Measurements from ENCODE around the gene ZNF705A.
"Not testable (repeated sequence)": the region's sequence is repeated elsewhere in the genome, so short reads cannot be mapped to it uniquely, and the experiment has no call there.

The ZNF705A gene

DNA sequence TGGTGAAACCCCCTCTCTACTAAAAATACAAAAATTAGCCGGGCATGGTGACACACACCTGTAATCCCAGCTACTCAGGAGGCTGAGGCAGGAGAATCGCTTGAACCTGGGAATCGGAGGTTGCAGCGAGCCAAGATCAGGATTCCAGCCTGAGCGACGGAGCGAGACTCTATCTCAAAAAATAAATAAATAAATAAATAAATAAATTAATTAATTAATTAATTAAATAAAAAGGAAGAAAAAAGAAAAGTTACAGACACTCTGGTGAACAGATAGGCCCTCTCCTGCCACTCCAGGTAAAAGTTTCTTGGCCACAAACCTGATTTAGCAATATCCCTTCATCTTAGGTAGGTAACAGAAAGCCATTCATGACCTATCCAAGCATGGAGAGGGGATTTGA is 26.1 kb downstream of the ZNF705A start:
- DNase-seq; in situ Hi-C loops (cut with MboI; ENCODE audit: low pct_unique_long_range_greater_than_20kb, low sequenced_read_pairs): not testable (repeated sequence)

DNA sequence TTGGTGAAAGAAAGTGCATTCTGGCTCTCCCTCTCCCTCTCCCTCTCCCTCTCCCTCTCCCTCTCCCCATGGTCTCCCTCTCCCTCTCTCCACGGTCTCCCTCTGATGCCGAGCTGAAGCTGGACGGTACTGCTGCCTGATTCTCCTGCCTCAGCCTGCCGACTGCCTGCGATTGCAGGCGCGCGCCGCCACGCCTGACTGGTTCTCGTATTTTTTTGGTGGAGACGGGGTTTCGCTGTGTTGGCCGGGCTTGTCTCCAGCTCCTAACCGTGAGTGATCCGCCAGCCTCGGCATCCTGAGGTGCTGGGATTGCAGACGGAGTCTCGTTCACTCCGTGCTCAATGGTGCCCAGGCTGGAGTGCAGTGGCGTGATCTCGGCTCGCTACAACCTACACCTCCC is 26.5 kb downstream of the ZNF705A start:
- DNase-seq; in situ Hi-C loops (cut with MboI; ENCODE audit: low pct_unique_long_range_greater_than_20kb, low sequenced_read_pairs): not testable (repeated sequence)

DNA sequence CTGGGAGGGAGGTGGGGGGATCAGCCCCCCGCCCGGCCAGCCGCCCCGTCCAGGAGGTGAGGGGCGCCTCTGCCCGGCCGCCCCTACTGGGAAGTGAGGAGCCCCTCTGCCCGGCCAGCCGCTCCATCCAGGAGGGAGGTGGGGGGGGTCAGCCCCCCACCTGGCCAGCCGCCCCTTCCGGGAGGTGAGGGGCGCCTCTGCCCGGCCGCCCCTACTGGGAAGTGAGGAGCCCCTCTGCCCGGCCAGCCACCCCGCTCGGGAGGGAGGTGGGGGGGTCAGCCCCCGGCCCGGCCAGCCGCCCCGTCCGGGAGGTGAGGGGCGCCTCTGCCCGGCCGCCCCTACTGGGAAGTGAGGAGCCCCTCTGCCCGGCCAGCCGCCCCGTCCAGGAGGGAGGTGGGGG is 27.4 kb downstream of the ZNF705A start:
- in situ Hi-C loops (cut with MboI; ENCODE audit: low pct_unique_long_range_greater_than_20kb, low sequenced_read_pairs); DNase-seq: not testable (repeated sequence)

DNA sequence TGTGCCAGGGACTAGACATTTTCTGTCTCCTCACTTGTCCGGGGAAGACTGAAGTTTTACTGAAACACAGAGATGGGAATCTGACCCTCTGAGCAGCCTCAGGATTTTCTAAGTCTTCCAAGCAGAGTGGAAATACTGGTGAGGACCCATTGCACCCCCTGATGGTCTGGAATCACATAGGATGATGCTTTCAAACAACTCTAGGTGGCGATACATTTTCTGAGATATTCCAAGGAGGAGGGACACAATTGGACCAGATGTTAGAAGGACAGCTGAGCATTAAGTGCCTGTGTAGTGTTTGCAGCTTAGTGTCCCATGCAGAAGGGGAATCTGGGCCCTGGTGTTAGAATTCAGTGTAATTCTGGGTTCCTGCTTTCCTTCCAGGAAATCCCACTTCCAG is 31.3 kb downstream of the ZNF705A start:
- DNase-seq; in situ Hi-C loops (cut with MboI; ENCODE audit: low pct_unique_long_range_greater_than_20kb, low sequenced_read_pairs): not testable (repeated sequence)

DNA sequence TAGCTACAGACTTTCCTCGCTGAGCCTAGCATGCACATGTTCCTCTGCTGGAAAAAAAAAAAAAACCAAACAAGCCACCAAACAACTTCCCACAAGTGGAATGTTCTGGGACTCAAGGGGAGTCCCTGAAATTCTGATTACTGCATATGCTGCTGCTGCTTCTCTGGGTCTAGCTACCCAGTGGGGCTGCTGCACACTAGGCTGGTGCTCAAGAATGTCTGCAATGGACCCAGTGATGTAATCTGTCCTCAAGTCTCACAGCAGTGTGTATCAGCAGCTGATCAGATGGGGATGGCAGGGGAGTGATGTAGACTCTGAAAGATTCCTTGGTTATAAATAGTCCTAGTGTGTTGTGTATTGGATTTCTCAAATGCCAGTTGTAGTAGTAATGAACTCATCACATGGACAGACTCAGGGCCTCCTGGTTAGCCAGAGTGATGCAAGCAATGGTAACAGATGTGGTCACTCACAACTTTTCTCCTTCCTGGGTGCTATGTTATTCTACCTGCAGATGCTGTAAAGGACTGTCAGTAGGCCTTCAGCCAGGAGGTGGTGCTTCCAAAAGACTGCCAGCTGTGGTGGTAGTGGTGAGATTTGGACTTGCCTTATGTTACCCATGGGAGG is 41.0 kb downstream of the ZNF705A start:
- DNase-seq; in situ Hi-C loops (cut with MboI; ENCODE audit: low pct_unique_long_range_greater_than_20kb, low sequenced_read_pairs): not testable (repeated sequence)

DNA sequence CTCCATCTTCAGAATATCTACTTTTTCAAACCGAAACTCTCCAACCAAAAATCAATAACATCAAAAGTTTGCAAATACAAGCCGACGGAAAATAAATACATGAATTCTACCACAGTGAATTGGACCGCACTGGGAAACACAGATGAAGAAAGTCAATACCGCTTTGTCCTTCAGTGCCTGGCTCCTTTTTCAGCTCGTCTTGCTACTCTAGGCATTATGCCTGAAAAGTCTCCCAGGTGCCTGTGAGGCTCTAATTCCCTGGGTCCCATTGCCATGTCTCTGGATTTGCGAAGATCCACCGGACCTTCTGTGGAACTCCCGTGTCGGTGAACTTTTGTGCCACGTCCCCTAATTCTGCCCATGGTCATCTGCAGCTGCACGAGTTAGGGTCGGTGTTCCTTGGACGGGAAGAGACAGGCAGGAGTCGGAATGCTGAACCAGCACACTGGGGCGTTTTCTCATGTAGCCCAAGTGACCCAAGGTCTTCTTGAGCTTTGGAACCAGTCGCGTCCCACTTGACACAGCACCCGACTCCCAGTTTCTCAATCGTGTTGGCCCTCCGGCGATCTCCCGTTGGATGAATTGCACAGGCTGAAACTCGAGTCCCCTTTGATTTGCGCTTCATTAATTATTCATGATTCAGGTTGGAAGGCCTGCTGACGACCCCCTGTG is 62.0 kb downstream of the ZNF705A start:
- not testable (repeated sequence) for DNase-seq

DNA sequence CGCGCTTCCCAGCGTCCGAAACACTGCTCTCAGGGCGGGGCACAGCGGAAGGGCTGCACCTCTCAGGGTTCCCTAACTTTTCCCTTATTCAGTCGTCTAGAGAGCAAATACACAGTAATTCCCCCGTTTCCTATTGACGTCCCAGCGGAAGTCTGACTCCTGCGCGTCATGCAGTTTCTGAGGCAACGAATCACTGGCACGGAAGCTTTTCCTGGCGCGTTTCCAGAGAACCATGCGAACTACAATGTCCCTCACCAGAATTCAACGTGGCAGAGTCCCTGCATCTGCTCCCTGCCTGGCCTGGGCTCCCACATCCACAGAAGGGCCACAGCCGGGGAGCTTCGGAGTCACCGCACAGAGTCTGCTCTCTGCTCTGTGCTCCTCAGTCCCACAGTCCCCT is 64.6 kb downstream of the ZNF705A start:
- in situ Hi-C loops (cut with MboI; ENCODE audit: low pct_unique_long_range_greater_than_20kb, low sequenced_read_pairs); DNase-seq: not testable (repeated sequence)

More for the DNA sequence above, 62.0 kb downstream of the ZNF705A start:
- in situ Hi-C loops (cut with MboI; ENCODE audit: low pct_unique_long_range_greater_than_20kb, low sequenced_read_pairs), result not testable (repeated sequence)

DNA sequence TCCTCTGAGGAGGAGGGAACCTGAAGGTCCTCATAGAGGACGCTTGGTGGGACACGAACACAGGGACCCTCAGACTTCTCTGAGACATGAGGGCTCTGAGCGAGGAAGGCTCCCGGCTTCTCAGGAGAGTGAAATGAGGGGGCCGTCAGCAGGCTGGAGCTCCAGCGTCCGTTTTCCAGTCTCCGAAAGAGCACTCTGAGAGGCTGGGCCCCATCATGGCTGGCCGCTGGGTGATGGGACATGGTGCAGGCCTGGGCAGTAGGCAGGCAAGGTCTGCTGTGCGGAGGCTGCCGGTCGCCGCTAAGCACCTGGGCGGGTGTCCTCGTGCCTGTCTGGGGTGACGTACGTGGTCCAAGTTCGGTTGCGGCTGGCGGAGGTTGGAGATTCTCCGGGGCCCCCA is 65.0 kb downstream of the ZNF705A start:
- in situ Hi-C loops (cut with MboI; ENCODE audit: low pct_unique_long_range_greater_than_20kb, low sequenced_read_pairs), result not testable (repeated sequence)

DNA sequence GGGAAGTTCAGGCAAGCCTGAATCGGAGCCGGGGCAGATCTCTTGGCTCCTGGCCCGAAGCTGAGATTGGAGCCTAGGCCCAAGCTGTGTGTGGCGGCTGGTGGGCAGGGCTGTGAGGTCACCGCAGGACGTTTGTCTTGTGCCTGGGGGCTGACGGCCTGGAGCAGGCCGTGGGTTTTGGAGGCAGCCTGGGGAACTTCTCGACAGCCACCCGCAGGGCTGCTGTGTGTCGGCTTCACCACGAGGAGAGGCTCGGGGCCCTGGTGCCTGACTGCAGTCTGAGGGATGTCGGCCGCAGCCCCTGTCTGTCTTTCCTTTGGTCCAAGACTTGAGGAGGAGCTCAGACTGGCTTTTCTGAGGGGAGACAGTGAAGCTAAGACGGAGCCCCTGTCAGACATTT is 65.5 kb downstream of the ZNF705A start:
- in situ Hi-C loops (cut with MboI; ENCODE audit: low pct_unique_long_range_greater_than_20kb, low sequenced_read_pairs), result not testable (repeated sequence)

More for the DNA sequence above, 65.0 kb downstream of the ZNF705A start:
- not testable (repeated sequence) for DNase-seq

DNA sequence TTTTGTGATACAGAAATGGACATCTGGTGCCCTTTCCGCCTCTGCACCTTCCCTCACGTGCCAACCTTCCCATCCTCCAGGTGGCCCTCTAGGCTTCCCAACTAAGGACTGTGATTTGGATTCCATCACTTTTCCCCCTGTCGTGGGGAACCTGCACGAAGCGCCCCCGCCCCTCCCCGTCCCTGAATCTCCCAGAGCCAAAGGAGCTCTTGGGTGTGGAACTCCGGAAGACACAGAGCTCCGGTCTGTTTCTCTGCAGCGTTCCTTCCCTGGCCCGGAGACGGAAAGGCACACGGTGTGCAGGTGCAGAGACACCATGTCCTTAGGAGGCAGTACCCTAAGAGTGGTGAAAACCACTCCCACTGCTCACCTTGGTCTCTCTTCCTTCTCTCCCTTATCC is 66.8 kb downstream of the ZNF705A start:
- in situ Hi-C loops (cut with MboI; ENCODE audit: low pct_unique_long_range_greater_than_20kb, low sequenced_read_pairs); DNase-seq: not testable (repeated sequence)

More for the DNA sequence above, 65.5 kb downstream of the ZNF705A start:
- not testable (repeated sequence) for DNase-seq

DNA sequence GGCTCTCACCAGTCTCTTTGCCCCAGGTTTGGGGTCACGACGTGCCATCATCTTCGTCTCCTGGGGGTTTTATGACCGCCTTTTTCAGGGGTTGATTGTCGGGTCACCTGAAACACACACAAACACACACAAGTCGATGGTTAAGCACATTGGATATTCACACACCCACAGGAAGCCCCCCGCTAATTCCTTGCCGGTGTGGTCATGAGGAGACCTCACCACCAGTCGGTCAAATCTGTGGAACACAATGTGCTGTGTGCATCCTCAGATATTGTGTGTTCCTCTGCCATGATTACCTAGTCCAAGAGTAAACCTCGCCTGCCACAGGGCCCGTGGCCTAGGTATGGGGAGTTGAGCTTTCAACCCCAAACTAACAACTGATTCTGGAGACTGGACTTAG is 68.0 kb downstream of the ZNF705A start:
- not testable (repeated sequence) for DNase-seq

DNA sequence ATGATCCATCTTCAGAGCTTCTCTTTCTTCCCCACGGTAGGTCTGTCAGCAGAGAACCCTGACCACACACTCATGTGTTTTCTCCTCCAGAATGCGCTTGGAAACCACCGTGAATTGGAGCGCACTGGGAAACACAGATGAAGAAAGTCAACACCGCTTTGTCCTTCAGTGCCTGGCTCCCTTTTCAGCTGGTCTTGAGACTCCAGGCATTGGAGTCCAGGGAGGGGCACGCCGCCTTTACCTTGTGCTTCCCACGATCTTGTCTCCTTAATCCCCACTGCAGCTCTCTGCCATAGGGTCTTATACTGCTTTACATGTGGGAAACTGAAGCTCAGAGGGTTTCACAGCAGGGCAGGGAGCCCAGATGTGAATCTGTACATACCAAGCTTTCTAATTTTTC is 69.5 kb downstream of the ZNF705A start:
- in situ Hi-C loops (cut with MboI; ENCODE audit: low pct_unique_long_range_greater_than_20kb, low sequenced_read_pairs), result no loop called here
- no peak for DNase-seq

More for the DNA sequence above, 68.0 kb downstream of the ZNF705A start:
- in situ Hi-C loops (cut with MboI; ENCODE audit: low pct_unique_long_range_greater_than_20kb, low sequenced_read_pairs), result not testable (repeated sequence)

DNA sequence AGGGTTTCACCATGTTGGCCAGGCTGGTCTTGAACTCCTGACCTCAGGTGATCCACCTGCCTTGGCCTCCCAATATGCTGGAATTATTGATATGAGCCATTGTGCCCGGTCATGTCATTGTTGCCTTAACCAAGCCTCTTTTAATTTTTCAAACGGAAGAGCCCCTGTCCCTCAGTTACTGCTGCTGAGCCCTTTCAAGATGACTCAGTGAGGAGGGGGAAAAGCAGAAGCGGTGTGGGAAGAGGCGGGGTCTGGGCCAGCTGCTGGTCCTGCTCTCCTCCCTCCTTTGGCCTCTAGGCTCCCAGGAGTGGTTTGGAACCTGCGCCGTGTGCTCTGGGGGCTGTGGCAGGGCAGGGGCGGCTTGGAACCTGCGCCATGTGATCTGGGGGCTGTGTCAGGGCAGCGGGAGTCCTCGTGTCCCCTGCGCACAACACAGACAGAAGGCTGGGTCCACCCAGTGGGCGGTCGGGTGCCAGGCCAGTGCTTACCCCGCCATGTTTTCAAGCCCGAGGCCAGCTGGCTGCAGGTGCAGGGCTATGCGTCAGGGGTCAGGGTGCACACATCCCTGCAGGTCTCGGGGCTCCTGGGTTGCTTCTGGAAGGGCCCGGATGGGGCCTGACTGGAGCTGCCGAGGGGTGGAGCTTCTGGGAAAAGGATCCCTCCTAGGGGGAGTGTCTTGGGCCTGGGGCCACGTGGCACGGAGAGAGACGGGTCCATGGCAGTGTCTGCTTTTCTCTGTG is 70.3 kb downstream of the ZNF705A start, which contains the start of gene FAM90A1:
FAM90A1 (minus strand) TSS at position 627 of the 740 bp plus-strand sequence. CDS start 2,786 bp downstream, outside the sequence.
- peak; percentile 75 for DNase-seq
- in situ Hi-C loops (cut with MboI; ENCODE audit: low pct_unique_long_range_greater_than_20kb, low sequenced_read_pairs), result not testable (repeated sequence)

DNA sequence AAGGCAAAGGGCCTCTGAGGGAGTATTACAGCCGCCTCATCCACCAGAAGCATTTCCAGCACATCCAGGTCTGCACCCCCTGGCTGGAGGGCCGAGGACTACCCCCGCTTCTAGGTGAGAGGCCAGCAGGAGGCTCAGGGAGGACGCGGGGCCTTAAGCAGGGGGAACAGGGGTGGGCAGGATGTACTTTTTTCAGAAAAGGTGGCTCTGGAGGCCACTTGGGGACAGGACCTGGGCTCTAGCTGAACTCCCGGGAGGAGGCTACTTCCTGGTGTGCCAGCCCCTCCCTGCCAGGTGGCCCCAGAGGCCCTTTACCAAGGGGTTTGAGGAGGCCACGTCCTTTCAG is 70.9 kb downstream of the ZNF705A start:
- DNase-seq; in situ Hi-C loops (cut with MboI; ENCODE audit: low pct_unique_long_range_greater_than_20kb, low sequenced_read_pairs): not testable (repeated sequence)

DNA sequence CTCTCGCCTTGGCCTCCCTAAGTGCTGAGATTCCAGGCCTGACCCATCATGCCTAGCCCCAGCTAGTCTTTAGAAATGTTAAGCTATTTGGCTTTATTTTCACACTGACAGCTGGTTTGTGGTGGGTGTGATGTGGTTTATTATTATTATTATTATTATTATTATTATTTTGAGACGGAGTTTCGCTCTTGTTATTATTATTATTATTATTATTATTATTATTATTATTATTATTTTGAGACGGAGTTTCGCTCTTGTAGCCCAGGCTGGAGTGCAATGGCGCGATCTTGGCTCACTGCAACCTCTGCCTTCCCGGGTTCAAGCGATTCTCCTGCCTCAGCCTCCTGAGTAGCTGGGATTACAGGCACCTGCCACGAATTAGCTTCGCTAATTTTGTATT is 71.8 kb downstream of the ZNF705A start:
- in situ Hi-C loops (cut with MboI; ENCODE audit: low pct_unique_long_range_greater_than_20kb, low sequenced_read_pairs); DNase-seq: not testable (repeated sequence)

DNA sequence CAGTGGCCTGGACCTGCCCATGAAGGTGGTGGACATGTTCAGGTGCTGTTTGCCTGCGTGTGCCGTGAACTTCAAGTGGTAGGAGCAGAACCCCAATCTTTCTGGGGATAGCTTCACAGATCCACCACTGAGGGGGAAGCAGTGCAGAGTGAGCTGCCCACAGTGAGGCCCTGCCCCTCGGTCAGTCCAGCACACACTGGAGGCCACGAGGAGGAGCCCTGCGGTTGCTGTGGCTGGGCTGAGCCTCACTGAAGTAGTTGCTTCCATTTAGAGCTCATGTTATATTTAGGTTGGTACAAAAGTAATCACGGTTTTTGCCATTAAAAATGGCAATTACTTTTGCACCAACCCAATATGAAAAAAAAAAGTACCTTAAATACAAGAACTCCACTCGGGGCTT is 72.7 kb downstream of the ZNF705A start:
- in situ Hi-C loops (cut with MboI; ENCODE audit: low pct_unique_long_range_greater_than_20kb, low sequenced_read_pairs), result not testable (repeated sequence)

More for the DNA sequence above, 72.7 kb downstream of the ZNF705A start:
- DNase-seq, result not testable (repeated sequence)

All from KBM-7 (cell line).